ENCODE measurements around the gene MAPRE2. TPM values are rescaled to one million over a fixed set of nuclear protein-coding genes. Genes with fewer than 3 reads are reported as not detected.
"Not testable (repeated sequence)": the region's sequence is repeated elsewhere in the genome, so short reads cannot be mapped to it uniquely, and the experiment has no call there.

The MAPRE2 gene
- total RNA-seq, 1 experiment from 2014 or later, result 32.0 TPM

GRCh38 chr18:35089891-35090550 is 48.8 kb downstream of the MAPRE2 start:
- peak; percentile 26 for DNase-seq (ENCODE audit: low read depth)

DNA sequence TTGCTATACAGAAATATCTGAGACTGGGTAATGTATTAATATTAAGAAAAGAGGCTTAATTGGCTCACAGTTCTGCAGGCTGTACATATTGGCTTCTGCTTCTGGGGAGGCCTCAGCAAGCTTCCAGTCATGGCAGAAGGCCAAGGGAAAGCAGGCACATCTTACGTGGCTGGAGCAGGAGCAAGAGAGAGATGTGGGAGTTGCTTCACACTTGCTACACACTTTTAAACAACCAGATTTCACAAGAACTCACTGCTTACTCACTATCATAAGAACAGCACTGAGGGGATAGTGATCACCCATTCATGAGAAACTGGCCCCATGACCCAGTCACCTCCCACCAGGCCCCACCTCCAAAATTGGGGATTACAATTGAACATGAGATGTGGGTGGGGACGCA is 50.6 kb downstream of the MAPRE2 start:
- no peak for DNase-seq (ENCODE audit: low read depth)

- DNase-seq (ENCODE audit: low read depth), result no peak
Measured at GRCh38 chr18:35095983-35096676, 54.9 kb downstream of the MAPRE2 start.

DNA sequence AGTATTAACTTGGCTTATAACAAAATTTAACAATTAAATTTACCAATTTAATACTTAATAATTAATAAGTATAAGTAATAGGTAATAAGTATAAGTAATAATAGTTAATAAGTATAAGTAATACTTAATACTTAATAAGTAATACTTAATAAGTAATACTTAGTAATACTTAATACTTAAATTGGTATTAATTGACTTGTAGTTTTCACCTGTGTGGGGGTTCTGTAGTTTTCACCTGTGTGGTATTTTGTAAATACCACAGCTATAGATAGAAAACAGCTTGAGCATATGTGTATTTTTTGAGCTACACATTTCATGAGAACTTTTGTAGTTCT is 55.4 kb downstream of the MAPRE2 start:
- DNase-seq (ENCODE audit: low read depth), result no peak

- no peak for DNase-seq (ENCODE audit: low read depth)
Measured at GRCh38 chr18:35097195-35097594, 56.0 kb downstream of the MAPRE2 start.

GRCh38 chr18:35097763-35098162 is 56.5 kb downstream of the MAPRE2 start:
- DNase-seq (ENCODE audit: low read depth), result no peak

- no peak for DNase-seq (ENCODE audit: low read depth)
Measured at GRCh38 chr18:35099911-35100310, 58.7 kb downstream of the MAPRE2 start.

DNA sequence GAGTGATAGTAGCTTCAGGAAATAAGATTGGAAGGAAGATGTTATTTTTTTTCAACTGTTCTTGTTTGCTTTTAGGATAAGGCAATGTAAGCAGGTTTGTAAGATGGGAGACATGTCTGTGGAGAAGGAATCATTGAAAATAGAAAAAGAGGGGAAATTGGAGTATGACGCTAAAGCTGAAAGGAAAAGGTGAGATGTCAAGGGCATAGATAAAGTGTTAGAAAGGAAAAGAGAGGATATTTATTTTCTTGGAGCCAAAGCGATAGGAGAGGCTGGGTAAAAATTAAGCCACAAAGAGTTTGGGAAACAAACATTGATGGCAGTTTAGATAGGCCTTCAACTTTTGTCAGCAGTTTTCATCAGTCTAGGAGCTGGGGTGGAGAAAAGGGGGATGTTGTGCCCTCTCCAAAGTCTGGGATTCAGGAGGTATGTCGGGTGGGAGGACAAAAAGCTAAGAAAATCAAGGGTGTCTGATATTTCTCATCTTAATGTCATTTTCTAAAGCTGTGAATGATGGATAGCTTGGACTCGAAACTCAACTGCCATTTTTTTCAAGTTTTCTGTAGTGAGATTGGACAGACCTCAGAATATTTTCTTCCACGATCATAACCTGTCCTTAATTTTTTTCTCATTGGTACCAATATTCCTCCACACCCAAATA is 63.3 kb downstream of the MAPRE2 start:
- DNase-seq (ENCODE audit: low read depth), result no peak

DNA sequence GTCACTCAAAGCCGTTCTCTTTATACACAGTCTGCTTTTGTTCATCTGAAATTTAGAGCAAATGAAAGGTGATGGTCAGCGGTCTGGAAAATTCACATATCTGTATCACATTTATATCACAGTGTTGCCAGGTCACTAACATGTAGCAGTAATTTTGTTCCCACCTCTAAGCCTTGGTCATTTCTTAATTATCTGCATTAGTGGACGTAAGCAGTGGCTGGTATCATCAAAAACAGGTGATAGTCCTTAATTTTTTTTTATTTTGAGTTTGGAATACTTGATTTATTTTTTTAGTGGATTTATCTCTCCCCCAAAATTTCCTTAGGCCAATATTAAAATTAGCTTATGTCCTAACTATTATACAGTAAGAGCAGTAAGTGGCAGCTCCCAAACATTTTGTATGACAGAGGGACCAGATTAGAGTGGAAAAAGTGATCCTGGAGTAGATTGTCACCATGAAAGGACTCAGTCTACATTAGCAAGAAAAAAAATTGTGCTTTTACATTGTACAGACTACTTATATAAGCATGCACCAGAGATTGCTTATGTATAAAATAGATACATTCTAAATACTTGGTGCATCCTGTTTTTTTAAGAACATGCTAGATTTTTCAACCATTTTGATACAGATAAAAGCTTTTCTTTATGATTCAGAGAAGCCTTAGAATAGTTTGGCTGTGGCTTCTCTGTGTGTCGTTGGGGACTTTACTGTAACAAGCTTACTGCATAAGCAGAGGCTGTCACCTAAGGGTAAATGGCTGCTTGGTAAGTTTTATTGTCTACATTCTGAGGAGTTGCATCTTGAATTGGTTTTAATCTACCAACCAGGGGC is 65.0 kb downstream of the MAPRE2 start:
- DNase-seq (ENCODE audit: low read depth), result no peak

- DNase-seq (ENCODE audit: low read depth), result no peak
Measured at GRCh38 chr18:35106845-35107148, 65.6 kb downstream of the MAPRE2 start.

- no peak for DNase-seq (ENCODE audit: low read depth)
Measured at GRCh38 chr18:35107216-35107615, 66.0 kb downstream of the MAPRE2 start.

GRCh38 chr18:35108088-35108487 is 66.9 kb downstream of the MAPRE2 start:
- DNase-seq (ENCODE audit: low read depth), result not testable (repeated sequence)

- DNase-seq (ENCODE audit: low read depth), result no peak
Measured at GRCh38 chr18:35110059-35110458, 68.8 kb downstream of the MAPRE2 start.

GRCh38 chr18:35110554-35111485 is 69.6 kb downstream of the MAPRE2 start:
- DNase-seq (ENCODE audit: low read depth), result no peak

DNA sequence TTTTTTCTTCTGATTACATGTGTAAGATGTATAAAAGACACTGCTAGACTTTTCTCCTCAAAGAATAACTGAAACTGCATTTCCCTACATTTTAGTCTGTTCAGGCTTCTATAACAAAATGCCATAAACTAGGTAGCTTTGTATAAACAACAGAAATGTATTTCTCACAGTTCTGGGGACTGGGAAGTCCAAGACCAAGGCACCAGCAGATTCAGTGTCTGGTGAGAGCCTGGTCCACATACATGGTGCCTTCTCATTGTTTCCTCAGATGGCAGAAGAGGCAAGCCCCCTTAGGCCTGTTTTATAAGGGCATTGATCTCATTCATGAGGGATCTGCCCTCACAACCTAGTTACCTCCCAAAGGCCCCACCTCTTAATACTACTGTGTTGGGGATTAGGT is 71.5 kb downstream of the MAPRE2 start:
- no peak for DNase-seq (ENCODE audit: low read depth)

DNA sequence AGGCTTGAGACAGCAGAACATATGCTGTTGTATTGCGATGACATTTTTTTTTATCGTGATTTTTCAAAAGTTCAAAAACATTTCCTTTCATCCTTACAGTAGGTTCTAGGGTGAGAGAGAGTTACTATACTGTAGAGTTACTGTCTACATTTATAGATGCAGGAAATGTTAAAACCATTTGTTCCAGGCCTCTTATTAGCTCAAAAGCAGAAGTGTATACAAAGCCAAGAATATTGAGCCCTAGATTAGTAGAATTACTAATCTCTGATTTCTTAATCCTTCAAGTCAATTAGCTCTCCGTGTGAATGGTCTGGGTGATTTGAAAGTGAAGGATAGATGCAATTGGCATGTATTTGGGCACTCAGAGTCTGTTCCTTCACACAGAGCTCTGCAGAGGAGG is 73.1 kb downstream of the MAPRE2 start:
- no peak for DNase-seq (ENCODE audit: low read depth)

DNA sequence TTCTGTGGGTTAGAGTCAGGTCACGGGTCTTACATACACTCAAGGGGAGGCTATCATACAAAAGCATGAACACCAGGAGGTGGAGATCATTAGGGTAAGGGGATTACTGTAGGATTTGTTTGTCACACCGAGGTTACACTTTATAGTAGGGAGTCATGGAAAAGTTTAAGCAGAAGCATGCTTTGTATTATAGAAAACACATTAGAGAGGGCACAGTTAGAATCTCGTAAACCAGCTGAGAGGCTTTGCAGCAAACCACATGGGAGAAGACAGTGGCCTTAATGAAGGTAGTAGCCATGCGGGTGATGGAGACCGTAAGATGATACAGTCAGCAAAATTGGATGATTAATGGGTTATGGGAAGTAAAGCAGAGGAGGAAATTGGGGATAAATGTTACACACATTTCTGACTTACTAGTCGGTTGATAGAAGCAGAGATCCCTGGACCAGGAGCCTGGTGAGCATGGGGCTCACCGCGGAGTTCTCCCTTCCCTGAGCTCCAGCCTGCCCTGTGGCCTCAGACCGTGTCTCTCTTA is 75.6 kb downstream of the MAPRE2 start:
- DNase-seq (ENCODE audit: low read depth), result no peak

DNA sequence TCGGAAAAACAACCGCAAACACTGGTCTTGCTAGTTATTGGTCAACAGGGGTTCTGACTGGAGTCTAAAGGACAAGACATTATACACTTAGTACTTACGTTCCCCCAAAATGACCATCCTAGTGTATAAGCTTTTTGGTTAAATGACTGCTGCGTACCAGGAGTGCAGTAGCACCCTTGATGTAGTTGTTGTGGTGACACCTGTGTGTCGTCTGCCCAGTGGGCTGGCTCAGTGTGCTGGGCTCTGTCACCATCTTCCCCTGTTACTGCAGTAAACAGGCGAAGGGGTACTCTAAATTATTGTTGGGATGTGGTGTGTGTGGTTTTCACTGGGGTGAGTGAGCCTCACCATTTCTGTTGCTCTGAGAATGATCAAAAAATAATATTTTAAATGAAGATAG is 76.2 kb downstream of the MAPRE2 start:
- no peak for DNase-seq (ENCODE audit: low read depth)

DNA sequence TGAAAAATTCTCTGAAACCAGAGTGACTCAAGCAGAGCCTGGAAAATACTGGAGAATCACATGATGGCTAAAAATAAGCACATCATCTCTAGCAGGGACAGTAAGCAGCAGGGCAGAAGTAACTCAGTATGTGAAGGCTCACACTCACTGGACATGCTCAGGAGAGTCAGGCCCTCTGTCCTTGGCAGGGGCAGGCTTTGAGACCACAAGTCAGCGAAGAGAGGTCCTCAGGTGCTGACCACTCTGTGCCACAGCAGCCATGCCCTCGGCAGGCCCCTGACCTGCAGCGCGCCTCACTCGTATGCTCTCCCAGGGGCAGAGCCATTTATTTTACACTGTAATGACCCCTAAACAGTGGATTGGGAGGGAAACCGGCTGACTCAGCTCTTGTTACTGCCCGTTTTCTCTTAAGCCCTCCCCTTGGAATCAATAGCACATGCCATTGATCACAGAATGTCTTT is 76.8 kb downstream of the MAPRE2 start:
- DNase-seq (ENCODE audit: low read depth), result peak; percentile 61

DNA sequence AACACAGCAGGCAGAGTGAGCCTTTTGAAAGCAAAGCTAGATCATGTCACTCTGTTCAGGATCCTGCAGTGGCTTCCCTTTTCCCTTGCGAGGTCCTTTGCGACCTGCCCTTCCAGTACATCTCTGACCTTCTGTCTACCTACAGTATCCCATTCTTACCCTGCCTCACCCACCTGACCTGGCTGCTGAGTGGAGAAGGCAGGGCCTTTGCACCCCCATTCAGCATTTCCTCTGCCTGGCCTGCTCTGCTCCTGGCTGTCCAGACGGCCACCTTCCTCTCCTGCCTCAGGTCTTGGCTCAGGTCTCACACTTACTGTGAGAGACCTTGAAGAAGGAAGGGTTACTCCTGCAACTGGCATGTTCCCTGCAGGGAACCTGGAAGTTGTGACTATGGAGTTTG is 77.4 kb downstream of the MAPRE2 start:
- no peak for DNase-seq (ENCODE audit: low read depth)

DNA sequence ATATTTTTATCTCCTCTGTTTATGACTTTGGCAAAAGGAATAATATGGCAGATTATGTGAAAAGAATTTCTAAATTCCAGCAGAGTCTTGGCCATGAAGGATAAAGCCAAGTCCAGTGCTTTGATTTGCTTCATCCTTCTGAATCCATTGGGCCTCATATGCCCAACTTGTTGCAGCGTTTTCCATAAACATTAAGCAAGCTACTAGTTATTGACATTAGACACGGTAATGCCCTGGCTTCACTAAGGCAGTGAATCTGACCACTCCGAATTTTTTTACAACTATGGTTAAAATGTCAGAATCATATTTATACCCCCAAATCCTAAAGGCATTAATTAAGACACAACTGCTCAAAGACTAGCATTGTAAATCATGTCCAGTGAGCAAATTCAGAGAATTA is 79.8 kb downstream of the MAPRE2 start:
- DNase-seq (ENCODE audit: low read depth), result no peak
